ENCODE measurements around the gene PRMT7.

GRCh38 chr16:68270353-68270752 is 40.5 kb upstream of the PRMT7 start:
- TF ChIP-seq POLR2A (IDR thresholded peaks at IDR 0.05) (no peak), EP300 (IDR thresholded peaks at IDR 0.05) (no peak)
- TF ChIP-seq, protein P1, sequence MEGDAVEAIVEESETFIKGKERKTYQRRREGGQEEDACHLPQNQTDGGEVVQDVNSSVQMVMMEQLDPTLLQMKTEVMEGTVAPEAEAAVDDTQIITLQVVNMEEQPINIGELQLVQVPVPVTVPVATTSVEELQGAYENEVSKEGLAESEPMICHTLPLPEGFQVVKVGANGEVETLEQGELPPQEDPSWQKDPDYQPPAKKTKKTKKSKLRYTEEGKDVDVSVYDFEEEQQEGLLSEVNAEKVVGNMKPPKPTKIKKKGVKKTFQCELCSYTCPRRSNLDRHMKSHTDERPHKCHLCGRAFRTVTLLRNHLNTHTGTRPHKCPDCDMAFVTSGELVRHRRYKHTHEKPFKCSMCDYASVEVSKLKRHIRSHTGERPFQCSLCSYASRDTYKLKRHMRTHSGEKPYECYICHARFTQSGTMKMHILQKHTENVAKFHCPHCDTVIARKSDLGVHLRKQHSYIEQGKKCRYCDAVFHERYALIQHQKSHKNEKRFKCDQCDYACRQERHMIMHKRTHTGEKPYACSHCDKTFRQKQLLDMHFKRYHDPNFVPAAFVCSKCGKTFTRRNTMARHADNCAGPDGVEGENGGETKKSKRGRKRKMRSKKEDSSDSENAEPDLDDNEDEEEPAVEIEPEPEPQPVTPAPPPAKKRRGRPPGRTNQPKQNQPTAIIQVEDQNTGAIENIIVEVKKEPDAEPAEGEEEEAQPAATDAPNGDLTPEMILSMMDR (IDR thresholded peaks at IDR 0.05) = no peak

Measured in ovary (tissue), 3 donors.